ENCODE data around the gene LRFN3. TPM values are rescaled to one million over a fixed set of nuclear protein-coding genes. Genes with fewer than 3 reads are reported as not detected.

LRFN3 gene
- total and polyA plus RNA-seq, 2 donors (not counting 1 experiment from before 2014, with no cell fraction given), result 0.79 to 1.6 TPM

DNA sequence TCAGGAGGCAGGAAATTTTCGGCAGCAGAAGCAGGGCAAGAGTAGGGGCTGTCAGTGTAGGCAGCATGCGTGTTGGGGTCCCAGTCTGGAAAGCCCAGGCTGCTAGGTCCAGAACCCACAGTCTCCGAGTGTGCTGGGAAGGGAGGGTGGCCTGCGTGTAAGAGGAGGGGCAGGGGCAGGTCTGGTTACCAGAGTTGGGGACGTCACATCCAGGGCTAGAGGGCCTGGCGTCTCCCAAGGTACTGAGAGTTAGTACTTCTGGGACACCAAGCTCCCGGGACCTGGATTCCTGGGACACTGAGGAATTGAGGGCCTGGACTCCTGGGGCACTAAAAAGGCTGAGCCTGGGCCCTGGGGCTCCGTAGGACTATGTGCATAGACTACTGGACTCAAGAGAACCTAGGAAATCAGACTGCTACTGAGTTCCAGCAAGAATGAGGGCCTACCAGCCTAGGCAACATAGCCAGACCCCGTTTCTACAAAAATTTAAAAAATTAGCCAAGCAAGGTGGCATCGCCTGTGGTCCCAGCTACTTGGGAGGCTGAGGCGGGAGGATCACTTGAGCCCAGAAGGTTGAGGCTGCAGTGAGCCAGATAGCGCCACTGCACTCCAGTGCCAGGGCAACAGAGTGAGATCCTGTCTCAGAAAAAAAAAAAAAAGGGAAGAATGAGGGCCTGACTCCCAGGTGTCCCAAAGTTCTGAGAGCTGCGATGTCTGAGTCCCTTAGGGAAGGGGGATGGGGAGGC lies 38.3 kb upstream of the LRFN3 start:
- Mint-ChIP-seq H3K4me3 (peak overlapping the region; percentile 94), H3K27ac (peak overlapping the region; percentile 98), H3K27me3 (no peaks in the 10 kb centered on the region), H3K9me3 (ENCODE audit: insufficient read depth) (no peaks in the 10 kb centered on the region), H3K4me1 (peaks cover 51% of the 10 kb centered on the region)
- H3K36me3 ChIP-seq (replicated peaks in 1 of 2; ENCODE audit: control extremely low read depth in 1 of 2, control insufficient read depth in 1 of 2, extremely low read depth in 1 of 2, insufficient read depth in 2 of 2, low read length in 1 of 2), result peaks cover 15 to 58% of the 10 kb centered on the region in 2 experiments
- H3K79me2 ChIP-seq (ENCODE audit: control insufficient read depth, insufficient read depth, low read length), result peaks cover 45% of the 10 kb centered on the region
- ChIA-PET CTCF (interaction anchor here (1.0 to 3.6 kb wide), 3 partner anchors 16 to 34 kb away, joined by 3 to 11 read pairs (median 11); no protein-coding TSS in a partner anchor), POLR2A (interaction anchor here (0.6 to 0.7 kb wide), 3 partner anchors 18 to 97 kb away, joined by 3 read pairs; partner anchors contain the start of gene SDHAF1)
- peak; percentile 27 for DNase-seq
- no peak overlapping the region for H2AFZ ChIP-seq (ENCODE audit: insufficient read depth, low read depth, low read length, poor library complexity, severe bottlenecking)
- H3K4me3 ChIP-seq (ENCODE audit: control extremely low read depth in 1 of 5, extremely low read depth in 1 of 5, insufficient read depth in 1 of 5, low read depth in 2 of 5, low read length in 4 of 5), result peak overlapping the region; percentile 74 to 100 (median 91)
- ATAC-seq (ENCODE audit: low read depth), result no peak
- TF ChIP-seq EZH2 (IDR thresholded peaks at IDR 0.05; ENCODE audit: borderline replicate concordance, insufficient read depth, low read depth, low read length, poor library complexity, severe bottlenecking), result no peak
- TF ChIP-seq, protein P1, sequence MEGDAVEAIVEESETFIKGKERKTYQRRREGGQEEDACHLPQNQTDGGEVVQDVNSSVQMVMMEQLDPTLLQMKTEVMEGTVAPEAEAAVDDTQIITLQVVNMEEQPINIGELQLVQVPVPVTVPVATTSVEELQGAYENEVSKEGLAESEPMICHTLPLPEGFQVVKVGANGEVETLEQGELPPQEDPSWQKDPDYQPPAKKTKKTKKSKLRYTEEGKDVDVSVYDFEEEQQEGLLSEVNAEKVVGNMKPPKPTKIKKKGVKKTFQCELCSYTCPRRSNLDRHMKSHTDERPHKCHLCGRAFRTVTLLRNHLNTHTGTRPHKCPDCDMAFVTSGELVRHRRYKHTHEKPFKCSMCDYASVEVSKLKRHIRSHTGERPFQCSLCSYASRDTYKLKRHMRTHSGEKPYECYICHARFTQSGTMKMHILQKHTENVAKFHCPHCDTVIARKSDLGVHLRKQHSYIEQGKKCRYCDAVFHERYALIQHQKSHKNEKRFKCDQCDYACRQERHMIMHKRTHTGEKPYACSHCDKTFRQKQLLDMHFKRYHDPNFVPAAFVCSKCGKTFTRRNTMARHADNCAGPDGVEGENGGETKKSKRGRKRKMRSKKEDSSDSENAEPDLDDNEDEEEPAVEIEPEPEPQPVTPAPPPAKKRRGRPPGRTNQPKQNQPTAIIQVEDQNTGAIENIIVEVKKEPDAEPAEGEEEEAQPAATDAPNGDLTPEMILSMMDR (IDR thresholded peaks at IDR 0.05), result no peak
- peak overlapping the region; percentile 100 for H3K27ac ChIP-seq (ENCODE audit: low read length in 2 of 2)
- peaks cover 38 to 51% of the 10 kb centered on the region in 2 donors for H3K4me1 ChIP-seq (ENCODE audit: control insufficient read depth in 2 of 2, insufficient read depth in 2 of 2, low read length in 2 of 2)
- 98% methylated on average over 11 of the region's 13 CpGs for WGBS (ENCODE audit: insufficient coverage)
- H3K4me2 ChIP-seq (replicated peaks; ENCODE audit: low read depth, low read length, poor library complexity, severe bottlenecking), result peak overlapping the region; percentile 79
- H3K9me3 ChIP-seq (ENCODE audit: control extremely low read depth in 1 of 3, control insufficient read depth in 2 of 3, insufficient read depth in 1 of 3, low read length in 2 of 3), result peaks cover 0 to 3% (median 0%) of the 10 kb centered on the region in 3 donors
- peaks cover 65% of the 10 kb centered on the region for H4K20me1 ChIP-seq (ENCODE audit: control insufficient read depth, insufficient read depth, low read length, poor library complexity, severe bottlenecking)
- peak overlapping the region; percentile 100 for H3K9ac ChIP-seq (ENCODE audit: low read length)
- H3K27me3 ChIP-seq (replicated peaks in 1 of 4; ENCODE audit: control extremely low read depth in 1 of 4, control insufficient read depth in 3 of 4, insufficient read depth in 4 of 4, low read length in 3 of 4), result no peaks in the 10 kb centered on the region
- intact Hi-C loops (cut with micrococcal nuclease), result no loop called here

DNA sequence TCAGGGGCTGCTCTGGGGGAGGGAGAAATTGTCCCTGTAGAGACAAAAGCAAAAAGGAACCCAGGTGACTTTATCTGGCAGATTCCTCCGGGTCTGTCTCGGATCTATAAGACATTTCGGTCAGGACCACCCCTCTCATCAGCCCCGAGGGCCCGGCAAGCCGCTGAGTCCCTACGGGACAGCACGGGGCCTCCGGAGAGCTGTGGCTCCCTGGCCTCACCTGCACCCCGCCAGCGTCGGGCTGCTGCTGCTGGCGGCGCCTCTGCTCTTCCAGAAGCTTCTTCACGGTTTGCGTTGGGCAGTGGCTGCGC lies 37.7 kb upstream of the LRFN3 start:
- peaks cover 10 to 52% of the 10 kb centered on the region in 2 experiments for H3K36me3 ChIP-seq (replicated peaks in 1 of 2; ENCODE audit: control extremely low read depth in 1 of 2, control insufficient read depth in 1 of 2, extremely low read depth in 1 of 2, insufficient read depth in 2 of 2, low read length in 1 of 2)
- H3K27me3 ChIP-seq (replicated peaks in 1 of 4; ENCODE audit: control extremely low read depth in 1 of 4, control insufficient read depth in 3 of 4, insufficient read depth in 4 of 4, low read length in 3 of 4), result no peaks in the 10 kb centered on the region
- no peaks in the 10 kb centered on the region for H3K9me3 Mint-ChIP-seq (ENCODE audit: insufficient read depth)
- peak overlapping the region; percentile 100 for H3K9ac ChIP-seq (ENCODE audit: low read length)
- ATAC-seq (ENCODE audit: low read depth), result no peak
- peak; percentile 52 for DNase-seq
- intact Hi-C loops (cut with micrococcal nuclease), result no loop called here
- peaks cover 53% of the 10 kb centered on the region for H3K4me1 Mint-ChIP-seq
- CTCF ChIA-PET, result interaction anchor here (1.0 to 3.6 kb wide), 3 partner anchors 16 to 34 kb away, joined by 3 to 11 read pairs (median 11); no protein-coding TSS in a partner anchor
- peaks cover 44 to 56% of the 10 kb centered on the region in 2 donors for H3K4me1 ChIP-seq (ENCODE audit: control insufficient read depth in 2 of 2, insufficient read depth in 2 of 2, low read length in 2 of 2)
- peak overlapping the region; percentile 100 for H3K27ac ChIP-seq (ENCODE audit: low read length in 2 of 2)
- no peak for TF ChIP-seq EZH2 (IDR thresholded peaks at IDR 0.05; ENCODE audit: borderline replicate concordance, insufficient read depth, low read depth, low read length, poor library complexity, severe bottlenecking)
- TF ChIP-seq, protein P1 (IDR thresholded peaks at IDR 0.05), result no peak
- POLR2A ChIA-PET, result interaction anchor here (0.6 to 0.7 kb wide), 3 partner anchors 19 to 97 kb away, joined by 3 read pairs; partner anchors contain the start of gene SDHAF1
- no peak overlapping the region for H2AFZ ChIP-seq (ENCODE audit: insufficient read depth, low read depth, low read length, poor library complexity, severe bottlenecking)
- H3K9me3 ChIP-seq (ENCODE audit: control extremely low read depth in 1 of 3, control insufficient read depth in 2 of 3, insufficient read depth in 1 of 3, low read length in 2 of 3), result peaks cover 0 to 3% (median 0%) of the 10 kb centered on the region in 3 donors
- peak overlapping the region; percentile 74 to 100 (median 91) for H3K4me3 ChIP-seq (ENCODE audit: control extremely low read depth in 1 of 5, extremely low read depth in 1 of 5, insufficient read depth in 1 of 5, low read depth in 2 of 5, low read length in 4 of 5)
- peaks cover 45% of the 10 kb centered on the region for H3K79me2 ChIP-seq (ENCODE audit: control insufficient read depth, insufficient read depth, low read length)
- no peaks in the 10 kb centered on the region for H3K27me3 Mint-ChIP-seq
- peak overlapping the region; percentile 94 for H3K4me3 Mint-ChIP-seq
- peak overlapping the region; percentile 79 for H3K4me2 ChIP-seq (replicated peaks; ENCODE audit: low read depth, low read length, poor library complexity, severe bottlenecking)
- H4K20me1 ChIP-seq (ENCODE audit: control insufficient read depth, insufficient read depth, low read length, poor library complexity, severe bottlenecking), result peaks cover 60% of the 10 kb centered on the region
- 12% methylated on average over 14 of the region's 17 CpGs for WGBS (ENCODE audit: insufficient coverage)
- peak overlapping the region; percentile 98 for H3K27ac Mint-ChIP-seq
